Neural progenitor cell (in vitro differentiated cells): ENCODE measurements around the gene CHEK2. TPM values are rescaled to one million over a fixed set of nuclear protein-coding genes. Genes with fewer than 3 reads are reported as not detected.

Experiments used
- DNase-seq: peaks from one replicate; pipeline ENCODE4 v3.0.0-alpha.2; 2016; ENCODE audit warnings: low spot score
- H2AFZ ChIP-seq: fragments of 200-600 bp; sonication (generic); replicated peaks from 2 replicates; pipeline ENCODE4 v1.6.1; 2016; ENCODE audit warnings: antibody characterized with exemption
- H3F3A ChIP-seq: fragments of 200-600 bp; sonication (generic); 2 replicates; pipeline ENCODE4 v1.6.1; 2016; ENCODE audit warnings: antibody characterized with exemption, low read depth
- H3K27ac ChIP-seq: fragments of 200-600 bp; sonication (generic); 2 replicates; pipeline ENCODE4 v1.5.1; 2016; ENCODE audit warnings: mild to moderate bottlenecking
- H3K27me3 ChIP-seq: fragments of 200-600 bp; sonication (generic); 2 replicates; pipeline ENCODE4 v1.6.1; 2016; ENCODE audit warnings: mild to moderate bottlenecking, moderate library complexity
- H3K36me3 ChIP-seq: fragments of 200-600 bp; sonication (generic); 2 replicates; pipeline ENCODE4 v1.5.1; 2016
- H3K4me1 ChIP-seq: fragments of 200-600 bp; sonication (generic); 2 replicates; pipeline ENCODE4 v1.6.1; 2016; ENCODE audit warnings: mixed run types
- H3K4me2 ChIP-seq: fragments of 200-600 bp; sonication (generic); 2 replicates; pipeline ENCODE4 v1.6.1; 2016
- H3K4me3 ChIP-seq: fragments of 200-600 bp; sonication (generic); 2 replicates; pipeline ENCODE4 v1.5.1; 2016
- H3K79me2 ChIP-seq: fragments of 200-600 bp; sonication (generic); 2 replicates; pipeline ENCODE4 v1.6.1; 2016; ENCODE audit warnings: low read depth
- H3K9ac ChIP-seq: fragments of 200-600 bp; sonication (generic); 2 replicates; pipeline ENCODE4 v1.6.1; 2016
- H3K9me3 ChIP-seq: fragments of 200-600 bp; sonication (generic); 2 replicates; pipeline ENCODE4 v1.5.1; 2016; ENCODE audit warnings: low read depth
- H4K20me1 ChIP-seq: fragments of 200-600 bp; sonication (generic); 2 replicates; pipeline ENCODE4 v1.6.1; 2016; ENCODE audit warnings: low read depth
- H3K27ac Mint-ChIP-seq: 3 replicates; pipeline ENCODE4 v1.8.0; 2021; ENCODE audit warnings: mixed read lengths
- H3K27me3 Mint-ChIP-seq: 2 replicates; pipeline ENCODE4 v1.8.0; 2022; ENCODE audit warnings: low read depth, mild to moderate bottlenecking, inconsistent platforms, moderate library complexity, mixed read lengths; ENCODE audit not compliant: insufficient read depth
- H3K36me3 Mint-ChIP-seq: 3 replicates; pipeline ENCODE4 v1.8.0; 2021; ENCODE audit warnings: mixed read lengths
- H3K4me1 Mint-ChIP-seq: 3 replicates; pipeline ENCODE4 v1.8.0; 2021; ENCODE audit warnings: mixed read lengths
- H3K4me3 Mint-ChIP-seq: 3 replicates; pipeline ENCODE4 v1.8.0; 2021; ENCODE audit warnings: mild to moderate bottlenecking, moderate library complexity, mixed read lengths
- H3K9me3 Mint-ChIP-seq: 3 replicates; pipeline ENCODE4 v1.8.0; 2020; ENCODE audit warnings: mixed read lengths
- EZH2 ChIP-seq: fragments of 200-600 bp; sonication (generic); IDR thresholded peaks from 2 replicates; pipeline ENCODE4 v1.6.1; 2017; ENCODE audit warnings: antibody characterized with exemption, mild to moderate bottlenecking, moderate library complexity
- EZH2phosphoT487 ChIP-seq: fragments of 200-600 bp; sonication (generic); IDR thresholded peaks from 2 replicates; pipeline ENCODE4 v1.6.1; 2017; ENCODE audit warnings: antibody characterized with exemption
- total RNA-seq: library from RNA; depleted of rRNA; stranded (reverse); fragments of >200 nt; gene quantifications from 2 replicates; pipeline ENCODE4 v1.2.3, GENCODE V29; 2015; ENCODE audit warnings: low replicate concordance
- TF ChIP-seq, protein P1 (sequence below): fragments of 200-600 bp; sonication (generic); IDR thresholded peaks from 2 replicates; pipeline ENCODE4 v1.5.1; 2017; ENCODE audit warnings: antibody characterized with exemption, mild to moderate bottlenecking

Gene CHEK2
- total RNA-seq, 1 donor from 2014 or later: 94.4 TPM

DNA sequence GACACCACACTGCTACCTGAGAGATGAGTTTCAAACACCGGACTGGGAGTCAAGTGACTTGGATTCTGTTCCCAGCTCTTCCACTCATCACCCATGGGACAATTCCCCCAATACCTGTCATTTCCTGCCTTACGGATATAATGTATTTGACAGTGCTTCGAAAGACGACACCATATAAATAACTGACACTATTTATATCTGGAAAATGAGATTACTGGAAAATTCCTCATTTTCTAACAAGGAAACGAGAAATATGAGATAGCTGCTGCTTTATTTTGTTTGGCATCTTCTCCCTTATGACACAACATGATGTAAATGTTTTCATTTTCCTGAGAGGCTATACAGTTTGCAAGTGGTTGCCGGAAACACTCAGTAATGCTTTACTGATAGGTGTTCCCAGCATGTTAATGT lies 8.9 kb upstream of the CHEK2 start:
- H3K36me3 Mint-ChIP-seq: peaks cover 16% of the 10 kb centered on the region
- Histone ChIP-seq H3K4me3 (no peak overlapping the region), H3K36me3 (peaks cover 5% of the 10 kb centered on the region), H3K27me3 (no peaks in the 10 kb centered on the region), H3F3A (no peaks in the 10 kb centered on the region), H3K79me2 (no peaks in the 10 kb centered on the region), H4K20me1 (no peaks in the 10 kb centered on the region), H3K4me1 (no peaks in the 10 kb centered on the region), H3K9ac (no peak overlapping the region), H3K9me3 (no peaks in the 10 kb centered on the region), H3K4me2 (no peak overlapping the region), H3K27ac (no peak overlapping the region), H2AFZ (no peak overlapping the region)
- no peak for DNase-seq
- TF ChIP-seq EZH2: no peak
- TF ChIP-seq, protein P1, sequence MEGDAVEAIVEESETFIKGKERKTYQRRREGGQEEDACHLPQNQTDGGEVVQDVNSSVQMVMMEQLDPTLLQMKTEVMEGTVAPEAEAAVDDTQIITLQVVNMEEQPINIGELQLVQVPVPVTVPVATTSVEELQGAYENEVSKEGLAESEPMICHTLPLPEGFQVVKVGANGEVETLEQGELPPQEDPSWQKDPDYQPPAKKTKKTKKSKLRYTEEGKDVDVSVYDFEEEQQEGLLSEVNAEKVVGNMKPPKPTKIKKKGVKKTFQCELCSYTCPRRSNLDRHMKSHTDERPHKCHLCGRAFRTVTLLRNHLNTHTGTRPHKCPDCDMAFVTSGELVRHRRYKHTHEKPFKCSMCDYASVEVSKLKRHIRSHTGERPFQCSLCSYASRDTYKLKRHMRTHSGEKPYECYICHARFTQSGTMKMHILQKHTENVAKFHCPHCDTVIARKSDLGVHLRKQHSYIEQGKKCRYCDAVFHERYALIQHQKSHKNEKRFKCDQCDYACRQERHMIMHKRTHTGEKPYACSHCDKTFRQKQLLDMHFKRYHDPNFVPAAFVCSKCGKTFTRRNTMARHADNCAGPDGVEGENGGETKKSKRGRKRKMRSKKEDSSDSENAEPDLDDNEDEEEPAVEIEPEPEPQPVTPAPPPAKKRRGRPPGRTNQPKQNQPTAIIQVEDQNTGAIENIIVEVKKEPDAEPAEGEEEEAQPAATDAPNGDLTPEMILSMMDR: no peak
- no peak for TF ChIP-seq EZH2phosphoT487
- no peaks in the 10 kb centered on the region for H3K9me3 Mint-ChIP-seq
- no peak overlapping the region for H3K27ac Mint-ChIP-seq
- no peak overlapping the region for H3K4me3 Mint-ChIP-seq
- H3K27me3 Mint-ChIP-seq: peaks cover 2% of the 10 kb centered on the region
- no peaks in the 10 kb centered on the region for H3K4me1 Mint-ChIP-seq

DNA sequence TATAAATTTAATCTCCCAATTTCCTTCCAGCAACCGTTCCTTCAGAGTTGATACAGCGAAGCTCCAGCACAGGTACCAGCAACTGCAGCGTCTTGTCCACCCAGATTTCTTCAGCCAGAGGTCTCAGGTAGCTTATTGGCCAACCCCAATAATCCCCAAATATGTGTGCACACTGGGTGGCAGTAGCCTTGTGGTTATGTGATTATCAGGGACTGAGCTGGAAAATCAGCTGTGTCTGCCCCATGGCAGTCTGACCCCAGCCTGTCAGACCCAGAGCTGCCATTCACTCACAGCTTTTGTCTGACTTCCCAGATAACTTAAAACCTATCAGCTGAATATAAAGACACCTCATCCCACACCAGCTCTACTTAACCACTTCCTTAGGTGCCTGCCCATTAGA lies 2.2 kb upstream of the CHEK2 start:
- no peak overlapping the region for H3K27ac Mint-ChIP-seq
- no peaks in the 10 kb centered on the region for H3K27me3 ChIP-seq
- no peaks in the 10 kb centered on the region for H3K9me3 ChIP-seq
- peaks cover 3% of the 10 kb centered on the region for H3K4me1 ChIP-seq
- H3K79me2 ChIP-seq: peaks cover 43% of the 10 kb centered on the region
- TF ChIP-seq EZH2 (no peak), EZH2phosphoT487 (no peak)
- TF ChIP-seq, protein P1: no peak
- DNase-seq: no peak
- H3K4me2 ChIP-seq: no peak overlapping the region
- peaks cover 6% of the 10 kb centered on the region for H3K36me3 Mint-ChIP-seq
- H4K20me1 ChIP-seq: no peaks in the 10 kb centered on the region
- no peaks in the 10 kb centered on the region for H3K27me3 Mint-ChIP-seq
- H3K4me3 ChIP-seq: no peak overlapping the region
- H3K4me3 Mint-ChIP-seq: peak overlapping the region; percentile 91
- peaks cover 14% of the 10 kb centered on the region for H3F3A ChIP-seq
- no peak overlapping the region for H2AFZ ChIP-seq
- peaks cover 7% of the 10 kb centered on the region for H3K36me3 ChIP-seq
- no peak overlapping the region for H3K9ac ChIP-seq
- H3K9me3 Mint-ChIP-seq: no peaks in the 10 kb centered on the region
- peaks cover 23% of the 10 kb centered on the region for H3K4me1 Mint-ChIP-seq
- no peak overlapping the region for H3K27ac ChIP-seq

DNA sequence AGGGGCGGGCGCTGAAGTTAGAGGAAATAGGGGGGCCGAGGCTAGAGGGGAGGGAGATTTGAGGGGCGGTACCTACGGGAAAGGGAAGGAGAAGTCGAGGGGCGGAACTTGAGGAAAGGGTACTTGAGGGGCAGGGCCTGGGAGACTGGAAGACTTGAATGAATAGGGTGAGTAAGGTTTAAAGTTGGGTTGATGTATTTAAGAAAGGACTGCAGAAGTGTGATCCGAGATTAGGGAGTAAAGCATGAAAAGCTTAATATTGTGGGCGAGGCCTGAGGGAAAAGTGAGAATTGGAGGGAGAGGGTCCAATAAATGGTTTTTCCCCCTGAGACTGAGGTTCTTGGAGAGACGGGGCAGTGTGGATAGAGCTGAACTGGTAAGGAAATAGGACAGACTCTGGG lies 942 bp upstream of the CHEK2 start:
- no peaks in the 10 kb centered on the region for H3K27me3 ChIP-seq
- peak overlapping the region; percentile 94 for H2AFZ ChIP-seq
- no peak for DNase-seq
- peak overlapping the region; percentile 61 for H3K4me3 ChIP-seq
- TF ChIP-seq EZH2 (no peak), EZH2phosphoT487 (no peak)
- TF ChIP-seq, protein P1: no peak
- peaks cover 56% of the 10 kb centered on the region for H3K79me2 ChIP-seq
- peaks cover 14% of the 10 kb centered on the region for H3F3A ChIP-seq
- peaks cover 7% of the 10 kb centered on the region for H3K36me3 ChIP-seq
- H4K20me1 ChIP-seq: no peaks in the 10 kb centered on the region
- Mint-ChIP-seq H3K4me1 (peaks cover 30% of the 10 kb centered on the region), H3K36me3 (peaks cover 4% of the 10 kb centered on the region), H3K27me3 (no peaks in the 10 kb centered on the region), H3K27ac (peak overlapping the region; percentile 52), H3K9me3 (no peaks in the 10 kb centered on the region), H3K4me3 (peak overlapping the region; percentile 91)
- no peaks in the 10 kb centered on the region for H3K9me3 ChIP-seq
- H3K4me1 ChIP-seq: peaks cover 3% of the 10 kb centered on the region
- peak overlapping the region; percentile 77 for H3K4me2 ChIP-seq
- peak overlapping the region; percentile 44 for H3K9ac ChIP-seq
- H3K27ac ChIP-seq: no peak overlapping the region
